ENCODE measurements around the gene WHRN. TPM values are rescaled to one million over a fixed set of nuclear protein-coding genes. Genes with fewer than 3 reads are reported as not detected.
A peak's percentile ranks its signal among the peaks of the same experiment; 100 is the strongest.

WHRN gene
- total and polyA plus RNA-seq, 2 of the 13 experiments (the other 11 are each of a cell fraction or from before 2014, with no cell fraction given), result 2.3 to 5.3 TPM

- TF ChIP-seq ATF7 (IDR thresholded peaks at IDR 0.05), result no peak
- TF ChIP-seq ATF7 (CRISPR knock-in tag; IDR thresholded peaks at IDR 0.05), result no peak
- no peak for TF ChIP-seq SSRP1 (CRISPR knock-in tag; IDR thresholded peaks at IDR 0.05)
- TF ChIP-seq HINFP (CRISPR knock-in tag; IDR thresholded peaks at IDR 0.05; ENCODE audit: low read depth), result no peak
- TF ChIP-seq, protein P1, sequence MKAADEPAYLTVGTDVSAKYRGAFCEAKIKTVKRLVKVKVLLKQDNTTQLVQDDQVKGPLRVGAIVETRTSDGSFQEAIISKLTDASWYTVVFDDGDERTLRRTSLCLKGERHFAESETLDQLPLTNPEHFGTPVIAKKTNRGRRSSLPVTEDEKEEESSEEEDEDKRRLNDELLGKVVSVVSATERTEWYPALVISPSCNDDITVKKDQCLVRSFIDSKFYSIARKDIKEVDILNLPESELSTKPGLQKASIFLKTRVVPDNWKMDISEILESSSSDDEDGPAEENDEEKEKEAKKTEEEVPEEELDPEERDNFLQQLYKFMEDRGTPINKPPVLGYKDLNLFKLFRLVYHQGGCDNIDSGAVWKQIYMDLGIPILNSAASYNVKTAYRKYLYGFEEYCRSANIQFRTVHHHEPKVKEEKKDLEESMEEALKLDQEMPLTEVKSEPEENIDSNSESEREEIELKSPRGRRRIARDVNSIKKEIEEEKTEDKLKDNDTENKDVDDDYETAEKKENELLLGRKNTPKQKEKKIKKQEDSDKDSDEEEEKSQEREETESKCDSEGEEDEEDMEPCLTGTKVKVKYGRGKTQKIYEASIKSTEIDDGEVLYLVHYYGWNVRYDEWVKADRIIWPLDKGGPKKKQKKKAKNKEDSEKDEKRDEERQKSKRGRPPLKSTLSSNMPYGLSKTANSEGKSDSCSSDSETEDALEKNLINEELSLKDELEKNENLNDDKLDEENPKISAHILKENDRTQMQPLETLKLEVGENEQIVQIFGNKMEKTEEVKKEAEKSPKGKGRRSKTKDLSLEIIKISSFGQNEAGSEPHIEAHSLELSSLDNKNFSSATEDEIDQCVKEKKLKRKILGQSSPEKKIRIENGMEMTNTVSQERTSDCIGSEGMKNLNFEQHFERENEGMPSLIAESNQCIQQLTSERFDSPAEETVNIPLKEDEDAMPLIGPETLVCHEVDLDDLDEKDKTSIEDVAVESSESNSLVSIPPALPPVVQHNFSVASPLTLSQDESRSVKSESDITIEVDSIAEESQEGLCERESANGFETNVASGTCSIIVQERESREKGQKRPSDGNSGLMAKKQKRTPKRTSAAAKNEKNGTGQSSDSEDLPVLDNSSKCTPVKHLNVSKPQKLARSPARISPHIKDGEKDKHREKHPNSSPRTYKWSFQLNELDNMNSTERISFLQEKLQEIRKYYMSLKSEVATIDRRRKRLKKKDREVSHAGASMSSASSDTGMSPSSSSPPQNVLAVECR (CRISPR knock-in tag; IDR thresholded peaks at IDR 0.05; ENCODE audit: borderline replicate concordance), result peak; percentile 74; the same call in 1 of the 2 replicates
- no peak for TF ChIP-seq ZNF460 (CRISPR knock-in tag; IDR thresholded peaks at IDR 0.05; ENCODE audit: borderline replicate concordance)
- TF ChIP-seq CEBPB (IDR thresholded peaks at IDR 0.05; ENCODE audit: borderline replicate concordance, low read depth, low read length), result no peak
- TF ChIP-seq, protein P2, sequence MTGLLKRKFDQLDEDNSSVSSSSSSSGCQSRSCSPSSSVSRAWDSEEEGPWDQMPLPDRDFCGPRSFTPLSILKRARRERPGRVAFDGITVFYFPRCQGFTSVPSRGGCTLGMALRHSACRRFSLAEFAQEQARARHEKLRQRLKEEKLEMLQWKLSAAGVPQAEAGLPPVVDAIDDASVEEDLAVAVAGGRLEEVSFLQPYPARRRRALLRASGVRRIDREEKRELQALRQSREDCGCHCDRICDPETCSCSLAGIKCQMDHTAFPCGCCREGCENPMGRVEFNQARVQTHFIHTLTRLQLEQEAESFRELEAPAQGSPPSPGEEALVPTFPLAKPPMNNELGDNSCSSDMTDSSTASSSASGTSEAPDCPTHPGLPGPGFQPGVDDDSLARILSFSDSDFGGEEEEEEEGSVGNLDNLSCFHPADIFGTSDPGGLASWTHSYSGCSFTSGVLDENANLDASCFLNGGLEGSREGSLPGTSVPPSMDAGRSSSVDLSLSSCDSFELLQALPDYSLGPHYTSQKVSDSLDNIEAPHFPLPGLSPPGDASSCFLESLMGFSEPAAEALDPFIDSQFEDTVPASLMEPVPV (CRISPR knock-in tag; IDR thresholded peaks at IDR 0.05), result no peak
- TF ChIP-seq, protein P3, sequence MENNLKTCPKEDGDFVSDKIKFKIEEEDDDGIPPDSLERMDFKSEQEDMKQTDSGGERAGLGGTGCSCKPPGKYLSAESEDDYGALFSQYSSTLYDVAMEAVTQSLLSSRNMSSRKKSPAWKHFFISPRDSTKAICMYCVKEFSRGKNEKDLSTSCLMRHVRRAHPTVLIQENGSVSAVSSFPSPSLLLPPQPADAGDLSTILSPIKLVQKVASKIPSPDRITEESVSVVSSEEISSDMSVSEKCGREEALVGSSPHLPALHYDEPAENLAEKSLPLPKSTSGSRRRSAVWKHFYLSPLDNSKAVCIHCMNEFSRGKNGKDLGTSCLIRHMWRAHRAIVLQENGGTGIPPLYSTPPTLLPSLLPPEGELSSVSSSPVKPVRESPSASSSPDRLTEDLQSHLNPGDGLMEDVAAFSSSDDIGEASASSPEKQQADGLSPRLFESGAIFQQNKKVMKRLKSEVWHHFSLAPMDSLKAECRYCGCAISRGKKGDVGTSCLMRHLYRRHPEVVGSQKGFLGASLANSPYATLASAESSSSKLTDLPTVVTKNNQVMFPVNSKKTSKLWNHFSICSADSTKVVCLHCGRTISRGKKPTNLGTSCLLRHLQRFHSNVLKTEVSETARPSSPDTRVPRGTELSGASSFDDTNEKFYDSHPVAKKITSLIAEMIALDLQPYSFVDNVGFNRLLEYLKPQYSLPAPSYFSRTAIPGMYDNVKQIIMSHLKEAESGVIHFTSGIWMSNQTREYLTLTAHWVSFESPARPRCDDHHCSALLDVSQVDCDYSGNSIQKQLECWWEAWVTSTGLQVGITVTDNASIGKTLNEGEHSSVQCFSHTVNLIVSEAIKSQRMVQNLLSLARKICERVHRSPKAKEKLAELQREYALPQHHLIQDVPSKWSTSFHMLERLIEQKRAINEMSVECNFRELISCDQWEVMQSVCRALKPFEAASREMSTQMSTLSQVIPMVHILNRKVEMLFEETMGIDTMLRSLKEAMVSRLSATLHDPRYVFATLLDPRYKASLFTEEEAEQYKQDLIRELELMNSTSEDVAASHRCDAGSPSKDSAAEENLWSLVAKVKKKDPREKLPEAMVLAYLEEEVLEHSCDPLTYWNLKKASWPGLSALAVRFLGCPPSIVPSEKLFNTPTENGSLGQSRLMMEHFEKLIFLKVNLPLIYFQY (CRISPR knock-in tag; IDR thresholded peaks at IDR 0.05; ENCODE audit: borderline replicate concordance), result peak; percentile 64; the same call in 1 of the 2 replicates
- no peak for TF ChIP-seq FOXM1 (CRISPR knock-in tag; IDR thresholded peaks at IDR 0.05)
- no peak for TF ChIP-seq SRY (CRISPR knock-in tag; IDR thresholded peaks at IDR 0.05)
- no peak for TF ChIP-seq KAT2B (IDR thresholded peaks at IDR 0.05; ENCODE audit: borderline replicate concordance, low read depth, low read length)
- no peak for TF ChIP-seq SMAD9 (CRISPR knock-in tag; IDR thresholded peaks at IDR 0.05)
- no peak for TF ChIP-seq SRSF1 (optimal IDR thresholded peaks at IDR 0.05; ENCODE audit: low read depth, low read length)
- no peak for TF ChIP-seq ZNF550 (CRISPR knock-in tag; IDR thresholded peaks at IDR 0.05; ENCODE audit: borderline replicate concordance)
- TF ChIP-seq CBFB (CRISPR knock-in tag; IDR thresholded peaks at IDR 0.05), result no peak
- peak; percentile 66 for TF ChIP-seq TAF1 (CRISPR knock-in tag; IDR thresholded peaks at IDR 0.05)
- TF ChIP-seq ZNF761 (CRISPR knock-in tag; conservative IDR thresholded peaks at IDR 0.05), result no peak
These were observed at the start of gene WHRN (continued) for GRCh38 chr9:114505187-114506081.

All from HepG2 (cell line).